Endothelial cell of umbilical vein (primary cell): ENCODE results near the gene LRIT2. TPM values are rescaled to one million over a fixed set of nuclear protein-coding genes. Genes with fewer than 3 reads are reported as not detected.
"Not testable (repeated sequence)": the region's sequence is repeated elsewhere in the genome, so short reads cannot be mapped to it uniquely, and the experiment has no call there.

Source experiments
- BruUV-seq: library from RNA; stranded (reverse); fragments of 400-500 nt; replicated peaks from 2 replicates; lab custom pipeline; 2021; lab: Mats Ljungman, UMichigan
- CTCF ChIA-PET: fragments of 300-600, 350-600 bp; sonication (Branson Sonifier 250); formaldehyde crosslinking; loops from one replicate; lab custom pipeline; 2021; ENCODE audit warnings: antibody characterized with exemption, inconsistent platforms; lab: Charles Lee
- POLR2A ChIA-PET: fragments of 300-600, 350-600 bp; sonication (Branson Sonifier 250); formaldehyde crosslinking; loops from one replicate; lab custom pipeline; 2021; ENCODE audit warnings: antibody characterized with exemption, inconsistent platforms; lab: Charles Lee
- DNase-seq: peaks from one replicate; pipeline ENCODE4 v3.0.0-alpha.2; 2011; ENCODE audit warnings: low read depth, low spot score
- FAIRE-seq: peaks from 2 replicates; lab custom pipeline; 2011; peaks lifted over from hg19 to GRCh38; lab: Jason Lieb, UNC
- H2AFZ ChIP-seq: 2 replicates; pipeline ENCODE4 v1.6.0; 2012; ENCODE audit warnings: low read depth, low read length, control low read depth, inconsistent platforms
- H3K27ac ChIP-seq: 2 replicates; pipeline ENCODE4 v1.5.1; 2011; ENCODE audit warnings: low read depth, mild to moderate bottlenecking, control low read depth, low read length, moderate library complexity; ENCODE audit not compliant: insufficient read depth
- H3K27me3 ChIP-seq, 2 experiments: 2 replicates each; pipeline versions ENCODE4 v1.6.0 to v1.6.1; 2011; ENCODE audit warnings: low read length in 2 of 2, mixed read lengths in 1 of 2; ENCODE audit not compliant: control insufficient read depth in 2 of 2, insufficient read depth in 2 of 2
- H3K36me3 ChIP-seq, 2 experiments: 2 replicates in 1 of 2; 3 replicates in 1 of 2; pipeline ENCODE4 v1.5.1; 2011; ENCODE audit warnings: low read length in 2 of 2, mild to moderate bottlenecking in 1 of 2, moderate library complexity in 1 of 2; ENCODE audit not compliant: control insufficient read depth in 2 of 2, insufficient read depth in 2 of 2; ENCODE audit errors: extremely low read depth in 1 of 2
- H3K4me1 ChIP-seq: 3 replicates; pipeline ENCODE4 v1.5.1; 2011; ENCODE audit warnings: mild to moderate bottlenecking, low read length; ENCODE audit not compliant: control insufficient read depth, insufficient read depth; ENCODE audit errors: extremely low read depth
- H3K4me2 ChIP-seq: 2 replicates; pipeline ENCODE4 v1.6.1; 2011; ENCODE audit warnings: low read length, control low read depth, mixed read lengths; ENCODE audit not compliant: insufficient read depth
- H3K4me3 ChIP-seq, 3 experiments: fragments of 200-600 bp in 1 of 3; sonication (generic), shearing (Covaris generic) in 1 of 3; replicated peaks in 1 of 3; 2 replicates each; pipeline ENCODE4 v1.5.1; 2011 to 2016; ENCODE audit warnings: control low read depth in 3 of 3, low read length in 3 of 3, mild to moderate bottlenecking in 2 of 3, inconsistent platforms in 1 of 3, low read depth in 1 of 3, moderate library complexity in 1 of 3; ENCODE audit not compliant: insufficient read depth in 1 of 3
- H3K79me2 ChIP-seq: 2 replicates; pipeline ENCODE4 v1.6.0; 2012; ENCODE audit warnings: low read length, inconsistent platforms; ENCODE audit not compliant: control insufficient read depth, insufficient read depth
- H3K9ac ChIP-seq: replicated peaks from 2 replicates; pipeline ENCODE3; 2011; ENCODE audit warnings: low read length, control low read depth; ENCODE audit not compliant: insufficient read depth; ENCODE audit errors: extremely low read depth
- H3K9me1 ChIP-seq: replicated peaks from 3 replicates; pipeline ENCODE4 v1.6.0; 2011; ENCODE audit warnings: mild to moderate bottlenecking, low read length; ENCODE audit not compliant: control insufficient read depth, insufficient read depth; ENCODE audit errors: extremely low read depth
- H3K9me3 ChIP-seq: replicated peaks from 2 replicates; pipeline ENCODE4 v1.5.1; 2012; ENCODE audit warnings: low read length, inconsistent platforms; ENCODE audit not compliant: control insufficient read depth, insufficient read depth
- H4K20me1 ChIP-seq: replicated peaks from 2 replicates; pipeline ENCODE3; 2011; ENCODE audit warnings: mild to moderate bottlenecking, low read length; ENCODE audit not compliant: control insufficient read depth, insufficient read depth; ENCODE audit errors: extremely low read depth
- EZH2 ChIP-seq: IDR thresholded peaks from 2 replicates; pipeline ENCODE4 v1.6.1; 2012; ENCODE audit warnings: borderline replicate concordance, low read depth, mild to moderate bottlenecking, moderate library complexity, low read length, inconsistent platforms; ENCODE audit not compliant: severe bottlenecking
- FOS ChIP-seq: IDR thresholded peaks from 2 replicates; pipeline ENCODE4 v1.6.1; 2011; ENCODE audit warnings: mild to moderate bottlenecking, low read length, moderate library complexity, borderline replicate concordance; ENCODE audit not compliant: insufficient read depth
- GATA2 ChIP-seq: IDR thresholded peaks from 2 replicates; pipeline ENCODE4 v1.7.0; 2011; ENCODE audit warnings: low read depth, mild to moderate bottlenecking, moderate library complexity, mixed read lengths, low read length; ENCODE audit not compliant: insufficient read length, insufficient read depth
- JUN ChIP-seq: IDR thresholded peaks from 2 replicates; pipeline ENCODE4 v1.6.1; 2011; ENCODE audit warnings: borderline replicate concordance, low read depth; ENCODE audit not compliant: insufficient read length, insufficient read depth
- MYC ChIP-seq: IDR thresholded peaks from one replicate; pipeline ENCODE4 v1.6.1; 2011; ENCODE audit warnings: mild to moderate bottlenecking, low read depth, low read length
- POLR2A ChIP-seq: IDR thresholded peaks from 2 replicates; pipeline ENCODE4 v1.6.1; 2012; ENCODE audit warnings: low read depth, mild to moderate bottlenecking, control low read depth, low read length
- POLR2AphosphoS5 ChIP-seq: IDR thresholded peaks from 2 replicates; pipeline ENCODE4 v1.6.1; 2012; ENCODE audit warnings: low read depth, mild to moderate bottlenecking, control low read depth, low read length, moderate library complexity; ENCODE audit not compliant: insufficient read depth
- dilution Hi-C: fragments of 300-500 bp; cut with MboI; formaldehyde crosslinking; loops from one replicate; pipeline ENCODE4 v1.15.0; 2019; ENCODE audit warnings: low sequenced_read_pairs; ENCODE audit not compliant: extremely low pct_ligation_motif_present
- intact Hi-C: fragments of 100-400 bp; cut with micrococcal nuclease; formaldehyde crosslinking; loops from one replicate; pipeline ENCODE4 v1.10.0; 2022
- polyA plus RNA-seq, 4 experiments: library from polyadenylated mRNA; depleted of rRNA in 3 of 4; stranded (reverse) in 3 of 4; unstranded in 1 of 4; fragments of >200 nt; gene quantifications; 2 replicates each; pipeline versions ENCODE4 v1.2.1 to v1.2.3, GENCODE V29; 2011 to 2012; ENCODE audit warnings: missing spikeins in 1 of 4
- total RNA-seq: library from RNA; stranded (reverse); gene quantifications from 2 replicates; pipeline ENCODE4 v1.2.3, GENCODE V29; 2021
- TF ChIP-seq, protein P1 (sequence below), 2 donors: IDR thresholded peaks; 1 replicate in 1 of 2; 2 replicates in 1 of 2; pipeline ENCODE4 v1.5.1; 2011; ENCODE audit warnings: low read length in 2 of 2, mild to moderate bottlenecking in 2 of 2, moderate library complexity in 2 of 2, control low read depth in 1 of 2, inconsistent platforms in 1 of 2, low read depth in 1 of 2; ENCODE audit not compliant: insufficient read depth in 1 of 2; ENCODE audit errors: extremely low read depth in 1 of 2
- TF ChIP-seq, protein P2 (sequence below): IDR thresholded peaks from 2 replicates; pipeline ENCODE4 v1.6.1; 2011; ENCODE audit not compliant: insufficient read depth, insufficient read length

Gene LRIT2
- total and polyA plus RNA-seq, 2 donors (not counting 3 experiments of a cell fraction or from before 2014, with no cell fraction given): not detected

- Histone ChIP-seq H3K9me1 (no peaks in the 10 kb centered on the region), H3K27ac (no peak overlapping the region), H3K79me2 (no peaks in the 10 kb centered on the region), H3K9me3 (no peaks in the 10 kb centered on the region), H3K4me2 (no peak overlapping the region), H3K4me3 (no peak overlapping the region), H4K20me1 (no peaks in the 10 kb centered on the region), H3K36me3 (no peaks in the 10 kb centered on the region), H3K4me1 (no peaks in the 10 kb centered on the region), H3K9ac (no peak overlapping the region), H3K27me3 (no peaks in the 10 kb centered on the region), H2AFZ (no peak overlapping the region)
- CTCF ChIA-PET: no interaction called here
- DNase-seq (no peak), FAIRE-seq (no peak)
- no peak for TF ChIP-seq POLR2AphosphoS5
- no peak for TF ChIP-seq FOS
- TF ChIP-seq, protein P1, sequence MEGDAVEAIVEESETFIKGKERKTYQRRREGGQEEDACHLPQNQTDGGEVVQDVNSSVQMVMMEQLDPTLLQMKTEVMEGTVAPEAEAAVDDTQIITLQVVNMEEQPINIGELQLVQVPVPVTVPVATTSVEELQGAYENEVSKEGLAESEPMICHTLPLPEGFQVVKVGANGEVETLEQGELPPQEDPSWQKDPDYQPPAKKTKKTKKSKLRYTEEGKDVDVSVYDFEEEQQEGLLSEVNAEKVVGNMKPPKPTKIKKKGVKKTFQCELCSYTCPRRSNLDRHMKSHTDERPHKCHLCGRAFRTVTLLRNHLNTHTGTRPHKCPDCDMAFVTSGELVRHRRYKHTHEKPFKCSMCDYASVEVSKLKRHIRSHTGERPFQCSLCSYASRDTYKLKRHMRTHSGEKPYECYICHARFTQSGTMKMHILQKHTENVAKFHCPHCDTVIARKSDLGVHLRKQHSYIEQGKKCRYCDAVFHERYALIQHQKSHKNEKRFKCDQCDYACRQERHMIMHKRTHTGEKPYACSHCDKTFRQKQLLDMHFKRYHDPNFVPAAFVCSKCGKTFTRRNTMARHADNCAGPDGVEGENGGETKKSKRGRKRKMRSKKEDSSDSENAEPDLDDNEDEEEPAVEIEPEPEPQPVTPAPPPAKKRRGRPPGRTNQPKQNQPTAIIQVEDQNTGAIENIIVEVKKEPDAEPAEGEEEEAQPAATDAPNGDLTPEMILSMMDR (IDR thresholded peaks at IDR 0.05; ENCODE audit: extremely low read depth in 1 of 2, insufficient read depth in 1 of 2, low read depth in 1 of 2, low read length in 2 of 2): no peak
- TF ChIP-seq JUN: no peak
- TF ChIP-seq MYC: no peak
- no peak for TF ChIP-seq POLR2A
- no peak for TF ChIP-seq GATA2
- TF ChIP-seq, protein P2, sequence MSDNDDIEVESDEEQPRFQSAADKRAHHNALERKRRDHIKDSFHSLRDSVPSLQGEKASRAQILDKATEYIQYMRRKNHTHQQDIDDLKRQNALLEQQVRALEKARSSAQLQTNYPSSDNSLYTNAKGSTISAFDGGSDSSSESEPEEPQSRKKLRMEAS: no peak
- no peak for TF ChIP-seq EZH2
- POLR2A ChIA-PET: no interaction called here
- intact Hi-C loops (no loop called here), dilution Hi-C loops (no loop called here)
- no TSS peak for BruUV-seq
Observed at GRCh38 chr10:84172467-84173356, 52.6 kb downstream of the LRIT2 start.

- POLR2A ChIA-PET, H3K4me3 ChIP-seq, FAIRE-seq, H3K36me3 ChIP-seq, H3K27me3 ChIP-seq, H3K27ac ChIP-seq, BruUV-seq, H2AFZ ChIP-seq, H3K9me1 ChIP-seq, H3K4me2 ChIP-seq, H3K4me1 ChIP-seq, DNase-seq, H3K9ac ChIP-seq, CTCF ChIA-PET, H4K20me1 ChIP-seq, intact Hi-C loops, H3K79me2 ChIP-seq, dilution Hi-C loops, H3K9me3 ChIP-seq: not testable (repeated sequence)
Observed at GRCh38 chr10:84171700-84172466, 53.5 kb downstream of the LRIT2 start.
